HepG2 (cell line): ENCODE measurements around the gene C12orf43. TPM values are rescaled to one million over a fixed set of nuclear protein-coding genes. Genes with fewer than 3 reads are reported as not detected.

Source experiments
- CBFB ChIP-seq: sonication (generic); formaldehyde crosslinking; IDR thresholded peaks from 2 replicates; pipeline ENCODE4 v1.4.0; 2020; ENCODE audit warnings: missing genetic modification reagents
- EEA1 ChIP-seq: sonication (generic); formaldehyde crosslinking; IDR thresholded peaks from 2 replicates; pipeline ENCODE4 v1.5.1; 2020; ENCODE audit warnings: mild to moderate bottlenecking, missing genetic modification reagents, borderline replicate concordance
- EED ChIP-seq: sonication (generic); formaldehyde crosslinking; IDR thresholded peaks from 2 replicates; pipeline ENCODE4 v1.5.0; 2020; ENCODE audit warnings: mild to moderate bottlenecking, missing genetic modification reagents
- KDM1A ChIP-seq: IDR thresholded peaks from 2 replicates; pipeline ENCODE4 v1.6.1; 2016; ENCODE audit warnings: missing compliant biosample characterization
- KDM5A ChIP-seq: fragments of 200-600 bp; sonication (generic); IDR thresholded peaks from 2 replicates; pipeline ENCODE4 v1.7.0; 2018; ENCODE audit warnings: antibody characterized with exemption, mild to moderate bottlenecking, low read length, borderline replicate concordance
- KLF16 ChIP-seq, 2 experiments: sonication (generic) in 1 of 2; formaldehyde crosslinking in 1 of 2; IDR thresholded peaks; 2 replicates each; pipeline versions ENCODE4 v1.6.1 to v1.8.0; 2016 to 2023; ENCODE audit warnings: missing genetic modification reagents in 2 of 2, missing compliant biosample characterization in 1 of 2
- MAFF ChIP-seq: IDR thresholded peaks from 2 replicates; pipeline ENCODE4 v1.6.1; 2011; ENCODE audit warnings: low read depth, low read length, improper control_type of control experiment
- NBN ChIP-seq: fragments of 450-650 bp; conservative IDR thresholded peaks from 2 replicates; pipeline ENCODE4 v1.6.1; 2017
- PAF1 ChIP-seq: IDR thresholded peaks from 2 replicates; pipeline ENCODE4 v1.6.1; 2016; ENCODE audit warnings: missing genetic modification reagents, missing compliant biosample characterization
- RXRA ChIP-seq: sonication (generic); formaldehyde crosslinking; IDR thresholded peaks from 2 replicates; pipeline ENCODE4 v1.5.1; 2020; ENCODE audit warnings: missing genetic modification reagents
- SRSF4 ChIP-seq: fragments of 200-400 bp; formaldehyde crosslinking; IDR thresholded peaks from one replicate; pipeline ENCODE4 v1.6.1; 2018; ENCODE audit warnings: mild to moderate bottlenecking, low read depth, low read length, moderate library complexity; ENCODE audit not compliant: poor library complexity, severe bottlenecking
- ZBTB38 ChIP-seq: sonication (generic); formaldehyde crosslinking; IDR thresholded peaks from 2 replicates; pipeline ENCODE4 v1.5.1; 2020; ENCODE audit warnings: mild to moderate bottlenecking, missing genetic modification reagents
- ZNF34 ChIP-seq: sonication (generic); formaldehyde crosslinking; IDR thresholded peaks from 2 replicates; pipeline ENCODE4 v1.4.0; 2020; ENCODE audit warnings: mild to moderate bottlenecking, missing genetic modification reagents, borderline replicate concordance
- ZNF44 ChIP-seq: sonication (generic); formaldehyde crosslinking; IDR thresholded peaks from 2 replicates; pipeline ENCODE4 v1.5.1; 2020; ENCODE audit warnings: mild to moderate bottlenecking, missing genetic modification reagents
- ZNF598 ChIP-seq: sonication (generic); formaldehyde crosslinking; IDR thresholded peaks from 2 replicates; pipeline ENCODE4 v1.5.1; 2020; ENCODE audit warnings: mild to moderate bottlenecking, missing genetic modification reagents, borderline replicate concordance
- ZNF7 ChIP-seq: IDR thresholded peaks from 2 replicates; pipeline ENCODE4 v1.6.1; 2016; ENCODE audit warnings: missing biosample characterization, missing genetic modification reagents
- ZNF773 ChIP-seq: sonication (generic); formaldehyde crosslinking; IDR thresholded peaks from 2 replicates; pipeline ENCODE4 v1.4.0; 2020; ENCODE audit warnings: missing genetic modification reagents, borderline replicate concordance
- ZNF883 ChIP-seq: sonication (generic); formaldehyde crosslinking; IDR thresholded peaks from 2 replicates; pipeline ENCODE4 v1.5.1; 2020; ENCODE audit warnings: mild to moderate bottlenecking, missing genetic modification reagents; ENCODE audit errors: not compliant biosample characterization
- polyA plus RNA-seq, 8 experiments: library from polyadenylated mRNA; depleted of rRNA in 3 of 8; stranded (reverse) in 7 of 8; unstranded in 1 of 8; fragments of >200 nt; fragmentation: Illumina TruSeq in 4 of 8; extraction: Trizol in 4 of 8; gene quantifications; 2 replicates each; pipeline versions ENCODE4 v1.2.1 to v1.2.3, GENCODE V29; 2011 to 2016; ENCODE audit warnings: low read depth in 4 of 8, missing spikeins in 1 of 8, mixed read lengths in 1 of 8; ENCODE audit not compliant: insufficient read depth in 1 of 8
- total RNA-seq, 5 experiments: library from RNA; depleted of rRNA; stranded (reverse); fragments of >200 nt; fragmentation: Illumina TruSeq; extraction: Trizol; gene quantifications; 2 replicates each; pipeline ENCODE4 v1.2.3, GENCODE V29; 2016; ENCODE audit warnings: low read depth in 1 of 5
- TF ChIP-seq, protein P1 (sequence below): sonication (generic); formaldehyde crosslinking; IDR thresholded peaks from 2 replicates; pipeline ENCODE4 v1.5.1; 2020; ENCODE audit warnings: mild to moderate bottlenecking, moderate library complexity, missing genetic modification reagents
- TF ChIP-seq, protein P2 (sequence below): sonication (generic); formaldehyde crosslinking; IDR thresholded peaks from 2 replicates; pipeline ENCODE4 v1.4.0; 2020; ENCODE audit warnings: missing genetic modification reagents, mild to moderate bottlenecking, borderline replicate concordance
- TF ChIP-seq, protein P3 (sequence below): sonication (generic); formaldehyde crosslinking; IDR thresholded peaks from 2 replicates; pipeline ENCODE4 v1.8.0; 2022; ENCODE audit warnings: mild to moderate bottlenecking, missing genetic modification reagents; ENCODE audit not compliant: insufficient replicate concordance
- TF ChIP-seq, protein P4 (sequence below): sonication (generic); formaldehyde crosslinking; IDR thresholded peaks from 2 replicates; pipeline ENCODE4 v1.5.0; 2020; ENCODE audit warnings: missing genetic modification reagents, mild to moderate bottlenecking, borderline replicate concordance

Gene C12orf43
- total and polyA plus RNA-seq, 2 of the 13 experiments (the other 11 are each of a cell fraction or from before 2014, with no cell fraction given) = 7.9 to 11.1 TPM

DNA sequence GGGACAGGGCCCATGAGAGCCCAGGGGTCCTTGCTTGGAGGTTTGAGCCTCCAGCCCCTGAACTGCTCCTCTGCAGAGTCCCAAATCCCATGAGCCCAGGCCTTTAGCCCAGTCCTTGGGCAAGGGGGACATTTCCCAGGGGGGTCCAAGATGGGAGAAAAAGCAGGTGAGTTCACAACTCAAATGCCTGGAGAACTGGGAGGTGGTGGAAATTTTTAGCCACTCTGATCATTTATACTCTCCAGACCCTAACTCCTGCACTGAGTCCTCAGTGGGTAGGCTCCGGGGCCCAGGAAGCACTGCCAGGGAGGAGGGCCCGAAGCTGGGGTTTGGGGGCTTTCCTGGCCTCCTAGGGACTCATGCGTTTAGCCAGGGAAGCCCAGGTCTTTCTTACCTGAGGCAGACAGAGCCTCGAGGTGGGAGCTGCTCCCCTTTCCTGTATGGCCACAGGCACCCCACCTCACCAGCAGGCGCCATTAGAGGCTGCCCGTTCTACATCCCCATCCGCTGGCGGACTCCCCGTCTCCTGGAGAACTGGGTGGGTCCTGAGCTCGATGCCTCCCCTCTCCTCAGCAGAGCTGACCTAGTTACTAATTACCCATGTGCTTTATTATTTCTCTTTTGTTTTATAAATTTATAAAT lies 36.9 kb downstream of the C12orf43 start (continued):
- no peak for TF ChIP-seq KDM1A
- no peak for TF ChIP-seq ZBTB38 (CRISPR knock-in tag)
- TF ChIP-seq, protein P1, sequence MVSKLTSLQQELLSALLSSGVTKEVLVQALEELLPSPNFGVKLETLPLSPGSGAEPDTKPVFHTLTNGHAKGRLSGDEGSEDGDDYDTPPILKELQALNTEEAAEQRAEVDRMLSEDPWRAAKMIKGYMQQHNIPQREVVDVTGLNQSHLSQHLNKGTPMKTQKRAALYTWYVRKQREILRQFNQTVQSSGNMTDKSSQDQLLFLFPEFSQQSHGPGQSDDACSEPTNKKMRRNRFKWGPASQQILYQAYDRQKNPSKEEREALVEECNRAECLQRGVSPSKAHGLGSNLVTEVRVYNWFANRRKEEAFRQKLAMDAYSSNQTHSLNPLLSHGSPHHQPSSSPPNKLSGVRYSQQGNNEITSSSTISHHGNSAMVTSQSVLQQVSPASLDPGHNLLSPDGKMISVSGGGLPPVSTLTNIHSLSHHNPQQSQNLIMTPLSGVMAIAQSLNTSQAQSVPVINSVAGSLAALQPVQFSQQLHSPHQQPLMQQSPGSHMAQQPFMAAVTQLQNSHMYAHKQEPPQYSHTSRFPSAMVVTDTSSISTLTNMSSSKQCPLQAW = peak; percentile 47; the same call in 1 of the 2 replicates
- no peak for TF ChIP-seq MAFF
- TF ChIP-seq ZNF44 (CRISPR knock-in tag) = no peak
- TF ChIP-seq, protein P2, sequence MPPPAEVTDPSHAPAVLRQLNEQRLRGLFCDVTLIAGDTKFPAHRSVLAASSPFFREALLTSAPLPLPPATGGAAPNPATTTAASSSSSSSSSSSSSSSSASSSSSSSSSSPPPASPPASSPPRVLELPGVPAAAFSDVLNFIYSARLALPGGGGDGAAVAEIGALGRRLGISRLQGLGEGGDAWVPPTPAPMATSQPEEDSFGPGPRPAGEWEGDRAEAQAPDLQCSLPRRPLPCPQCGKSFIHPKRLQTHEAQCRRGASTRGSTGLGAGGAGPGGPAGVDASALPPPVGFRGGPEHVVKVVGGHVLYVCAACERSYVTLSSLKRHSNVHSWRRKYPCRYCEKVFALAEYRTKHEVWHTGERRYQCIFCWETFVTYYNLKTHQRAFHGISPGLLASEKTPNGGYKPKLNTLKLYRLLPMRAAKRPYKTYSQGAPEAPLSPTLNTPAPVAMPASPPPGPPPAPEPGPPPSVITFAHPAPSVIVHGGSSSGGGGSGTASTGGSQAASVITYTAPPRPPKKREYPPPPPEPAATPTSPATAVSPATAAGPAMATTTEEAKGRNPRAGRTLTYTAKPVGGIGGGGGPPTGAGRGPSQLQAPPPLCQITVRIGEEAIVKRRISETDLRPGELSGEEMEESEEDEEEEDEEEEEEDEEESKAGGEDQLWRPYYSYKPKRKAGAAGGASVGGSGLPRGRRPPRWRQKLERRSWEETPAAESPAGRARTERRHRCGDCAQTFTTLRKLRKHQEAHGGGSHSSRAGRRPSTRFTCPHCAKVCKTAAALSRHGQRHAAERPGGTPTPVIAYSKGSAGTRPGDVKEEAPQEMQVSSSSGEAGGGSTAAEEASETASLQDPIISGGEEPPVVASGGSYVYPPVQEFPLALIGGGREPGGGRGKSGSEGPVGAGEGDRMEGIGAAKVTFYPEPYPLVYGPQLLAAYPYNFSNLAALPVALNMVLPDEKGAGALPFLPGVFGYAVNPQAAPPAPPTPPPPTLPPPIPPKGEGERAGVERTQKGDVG (CRISPR knock-in tag) = peak; percentile 0; the same call in 1 of the 2 replicates
- TF ChIP-seq KDM5A = no peak
- TF ChIP-seq EEA1 = no peak
- TF ChIP-seq, protein P3, sequence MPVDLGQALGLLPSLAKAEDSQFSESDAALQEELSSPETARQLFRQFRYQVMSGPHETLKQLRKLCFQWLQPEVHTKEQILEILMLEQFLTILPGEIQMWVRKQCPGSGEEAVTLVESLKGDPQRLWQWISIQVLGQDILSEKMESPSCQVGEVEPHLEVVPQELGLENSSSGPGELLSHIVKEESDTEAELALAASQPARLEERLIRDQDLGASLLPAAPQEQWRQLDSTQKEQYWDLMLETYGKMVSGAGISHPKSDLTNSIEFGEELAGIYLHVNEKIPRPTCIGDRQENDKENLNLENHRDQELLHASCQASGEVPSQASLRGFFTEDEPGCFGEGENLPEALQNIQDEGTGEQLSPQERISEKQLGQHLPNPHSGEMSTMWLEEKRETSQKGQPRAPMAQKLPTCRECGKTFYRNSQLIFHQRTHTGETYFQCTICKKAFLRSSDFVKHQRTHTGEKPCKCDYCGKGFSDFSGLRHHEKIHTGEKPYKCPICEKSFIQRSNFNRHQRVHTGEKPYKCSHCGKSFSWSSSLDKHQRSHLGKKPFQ (CRISPR knock-in tag) = no peak
- 0 out of 2 replicates have a peak, but pooled peaks have one; percentile 20 for TF ChIP-seq ZNF598
- TF ChIP-seq ZNF34 = no peak
- no peak for TF ChIP-seq NBN
- no peak for TF ChIP-seq ZNF773 (CRISPR knock-in tag)
- TF ChIP-seq CBFB (CRISPR knock-in tag) = no peak
- TF ChIP-seq, protein P4, sequence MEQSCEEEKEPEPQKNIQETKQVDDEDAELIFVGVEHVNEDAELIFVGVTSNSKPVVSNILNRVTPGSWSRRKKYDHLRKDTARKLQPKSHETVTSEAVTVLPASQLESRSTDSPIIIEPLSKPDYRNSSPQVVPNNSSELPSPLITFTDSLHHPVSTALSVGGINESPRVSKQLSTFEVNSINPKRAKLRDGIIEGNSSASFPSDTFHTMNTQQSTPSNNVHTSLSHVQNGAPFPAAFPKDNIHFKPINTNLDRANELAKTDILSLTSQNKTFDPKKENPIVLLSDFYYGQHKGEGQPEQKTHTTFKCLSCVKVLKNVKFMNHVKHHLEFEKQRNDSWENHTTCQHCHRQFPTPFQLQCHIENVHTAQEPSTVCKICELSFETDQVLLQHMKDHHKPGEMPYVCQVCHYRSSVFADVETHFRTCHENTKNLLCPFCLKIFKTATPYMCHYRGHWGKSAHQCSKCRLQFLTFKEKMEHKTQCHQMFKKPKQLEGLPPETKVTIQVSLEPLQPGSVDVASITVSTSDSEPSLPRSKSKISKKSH = no peak
- no peak for TF ChIP-seq RXRA
- TF ChIP-seq ZNF7 = no peak
- TF ChIP-seq ZNF883 (CRISPR knock-in tag) = no peak
- peak; percentile 46; the same call in 1 of the 2 replicates for TF ChIP-seq EED (CRISPR knock-in tag)
- TF ChIP-seq KLF16 (CRISPR knock-in tag; IDR thresholded peaks at IDR 0.05) = no peak
- 0 out of 2 replicates have a peak, but pooled peaks have one; percentile 38 for TF ChIP-seq PAF1 (CRISPR knock-in tag)
- TF ChIP-seq SRSF4 = no peak
